ENCODE data around the gene PRR18.

PRR18 gene

DNA sequence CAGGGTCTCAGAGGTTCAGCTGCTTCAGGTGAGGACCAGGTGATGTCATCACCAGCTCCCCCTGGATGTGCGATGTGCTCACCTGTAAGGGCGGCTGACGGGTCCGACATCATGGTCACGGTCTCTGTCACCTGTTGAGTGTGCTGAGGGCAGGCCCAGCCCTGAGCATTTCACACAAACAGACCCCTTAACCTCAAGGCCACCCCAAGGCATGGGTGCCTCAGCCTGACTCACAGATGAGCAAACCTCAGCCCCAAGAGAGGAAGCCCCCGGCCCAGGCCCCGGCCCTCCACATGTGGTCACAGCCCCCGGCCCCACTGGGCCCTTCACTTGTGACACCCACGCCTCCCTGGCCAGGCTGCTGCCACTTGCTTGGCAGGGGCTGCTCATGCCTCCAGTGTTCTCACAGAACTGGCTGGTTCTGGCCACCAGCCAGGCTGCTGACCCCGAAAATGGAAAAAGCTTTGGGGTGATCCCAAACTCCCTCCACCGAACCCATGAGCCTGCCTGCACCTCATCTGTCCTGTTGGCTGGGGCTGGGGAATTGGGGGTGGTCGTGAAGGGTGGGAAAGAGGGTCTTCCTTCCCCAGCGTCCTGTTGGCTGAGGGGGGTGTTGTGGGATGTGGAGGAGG is 33.3 kb downstream of the PRR18 start:
- DNase-seq (ENCODE audit: low read depth), result no peak

- DNase-seq (ENCODE audit: low read depth), result no peak
These were observed 34.0 kb downstream of the PRR18 start for GRCh38 chr6:166274163-166274562.

GRCh38 chr6:166271376-166271765 is 36.8 kb downstream of the PRR18 start:
- DNase-seq (ENCODE audit: low read depth), result no peak

- no peak for DNase-seq (ENCODE audit: low read depth)
These were observed 37.4 kb downstream of the PRR18 start for GRCh38 chr6:166270706-166271375.

DNA sequence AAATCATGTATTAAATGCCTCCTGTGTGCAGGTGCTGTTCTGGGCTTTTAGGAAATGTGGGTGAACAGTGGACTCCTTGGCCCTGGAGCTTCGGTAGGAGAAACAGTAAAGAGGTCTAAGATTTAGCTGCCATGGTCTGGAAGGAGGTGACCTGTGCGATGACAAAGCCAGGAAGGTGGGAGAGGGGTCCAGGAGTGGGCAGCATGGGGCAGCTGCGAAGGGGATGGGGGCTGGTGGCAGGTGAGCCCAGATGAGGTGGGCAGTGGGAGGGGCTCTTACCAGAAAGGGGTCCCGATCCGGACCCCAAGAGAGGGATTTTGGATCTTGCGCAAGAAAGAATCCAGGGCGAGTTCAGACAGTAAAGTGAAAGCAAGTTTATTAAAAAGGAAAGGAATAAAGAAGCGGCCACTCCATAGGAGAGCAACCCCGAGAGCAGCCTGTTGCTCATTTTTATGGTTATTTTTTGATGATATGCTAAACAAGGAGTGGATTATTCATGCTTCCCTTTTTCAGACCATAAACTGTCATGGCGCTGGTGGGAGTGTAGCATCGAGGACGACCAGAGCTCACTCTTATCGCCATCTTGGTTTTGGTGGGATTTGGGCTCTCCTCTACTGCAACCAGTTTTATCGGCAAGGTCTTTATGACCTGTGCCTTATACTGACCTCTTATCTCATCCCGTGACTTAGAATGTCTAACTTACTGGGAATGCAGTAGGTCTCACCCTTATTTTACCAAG is 38.7 kb downstream of the PRR18 start:
- no peak for DNase-seq (ENCODE audit: low read depth)

- no peak for DNase-seq (ENCODE audit: low read depth)
These were observed 39.8 kb downstream of the PRR18 start for GRCh38 chr6:166268431-166268830.

GRCh38 chr6:166267526-166267925 is 40.7 kb downstream of the PRR18 start:
- DNase-seq (ENCODE audit: low read depth), result no peak

GRCh38 chr6:166266336-166266735 is 41.9 kb downstream of the PRR18 start:
- DNase-seq (ENCODE audit: low read depth), result no peak

- DNase-seq (ENCODE audit: low read depth), result no peak
These were observed 45.3 kb downstream of the PRR18 start for GRCh38 chr6:166262743-166263515.

GRCh38 chr6:166259296-166259977 is 48.8 kb downstream of the PRR18 start:
- no peak for DNase-seq (ENCODE audit: low read depth)

- no peak for DNase-seq (ENCODE audit: low read depth)
These were observed 49.3 kb downstream of the PRR18 start for GRCh38 chr6:166258854-166259276.

DNA sequence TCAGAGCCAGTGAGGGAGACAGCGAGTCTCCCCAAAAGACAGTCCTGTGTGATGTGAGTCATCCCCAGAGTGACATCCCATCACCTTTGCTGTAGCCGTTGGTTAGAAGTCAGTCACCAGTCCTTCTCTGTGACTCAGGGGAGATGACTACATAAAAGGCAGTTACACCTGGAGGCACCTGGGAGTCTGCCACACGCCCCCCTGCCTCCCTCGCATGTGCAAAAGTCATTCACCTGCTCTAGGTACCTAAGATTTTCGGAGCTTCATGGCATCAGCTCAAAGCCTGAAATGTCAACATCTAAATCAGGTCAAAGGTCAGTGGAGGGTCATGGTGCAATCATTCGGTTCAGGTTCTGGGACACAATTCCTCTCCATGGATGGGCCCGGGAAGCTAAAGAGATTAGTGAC is 50.3 kb downstream of the PRR18 start:
- no peak for DNase-seq (ENCODE audit: low read depth)

Measured in activated T-helper 1 cell treated with Interleukin-2 at 50 U/mL for 16 hours (primary cell).